ENCODE results near the gene ASPHD2.

The ASPHD2 gene

DNA sequence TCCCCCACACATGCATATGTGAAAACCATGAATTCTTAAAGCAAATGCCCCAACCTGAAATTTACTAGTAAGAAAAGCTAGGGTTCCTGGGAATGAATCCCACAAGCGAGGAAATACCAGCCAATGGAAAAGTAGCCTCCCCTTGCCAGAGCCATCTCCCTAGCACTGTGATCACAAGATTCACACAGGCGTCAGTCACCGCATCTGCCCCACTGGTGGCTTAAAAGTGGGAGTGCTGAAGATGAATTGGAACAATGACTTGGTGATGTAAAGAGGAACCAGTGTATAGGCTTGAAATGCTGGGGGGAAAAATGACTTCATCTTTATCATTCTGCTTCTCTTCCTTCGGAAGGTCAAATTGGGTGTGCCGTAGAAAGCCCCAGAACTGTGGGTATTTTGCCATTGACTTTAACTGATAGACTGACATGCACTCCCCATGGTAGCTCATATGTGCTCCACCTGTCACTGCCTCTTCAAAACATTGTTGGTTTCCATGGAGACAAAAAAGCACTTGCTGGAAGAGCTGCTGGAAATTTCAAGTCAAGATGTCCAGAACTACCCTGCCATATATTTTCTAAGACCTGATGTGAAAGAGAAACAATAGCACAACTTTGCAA, 19.2 kb upstream of the ASPHD2 start:
- Histone ChIP-seq H3K27ac (no peak overlapping the region), H3K36me3 (no peaks in the 10 kb centered on the region), H3K4me2 (0 out of 22 replicates have a peak overlapping the region, but pooled peaks of 1 of the 11 experiments have one; percentile 2), H3K27me3 (no peaks in the 10 kb centered on the region), H3K4me1 (peaks cover 18 to 30% (median 25%) of the 10 kb centered on the region in 10 experiments), H3K9me3 (replicated peaks in 1 of 11) (no peaks in the 10 kb centered on the region), H3K9ac (no peak overlapping the region), H3K4me3 (no peak overlapping the region), H4K20me1 (no peaks in the 10 kb centered on the region)
- no peak for TF ChIP-seq Cebpa-rat (IDR thresholded peaks at IDR 0.05)

DNA sequence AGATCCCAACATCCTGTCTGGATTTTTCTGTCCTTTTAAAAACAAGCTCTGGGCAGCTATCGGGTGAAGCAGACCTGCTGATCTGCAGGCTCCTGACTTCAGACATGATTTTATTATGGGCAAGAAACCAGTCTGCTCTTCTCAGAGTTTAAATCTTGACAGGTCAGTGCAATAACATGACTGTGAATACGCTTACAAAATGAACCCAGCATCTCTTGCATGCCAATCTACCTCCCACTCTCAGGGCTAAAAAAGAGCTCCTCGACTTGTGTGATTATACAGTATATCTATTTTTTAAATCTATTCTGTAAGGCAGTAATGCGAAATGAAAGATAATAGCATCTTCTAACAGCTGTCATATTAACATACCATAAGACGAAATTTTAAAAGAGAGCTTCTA, 18.7 kb upstream of the ASPHD2 start:
- H3K9ac ChIP-seq: no peak overlapping the region
- H3K36me3 ChIP-seq: no peaks in the 10 kb centered on the region
- no peak overlapping the region for H3K4me2 ChIP-seq
- peaks cover 13 to 24% (median 19%) of the 10 kb centered on the region in 10 experiments for H3K4me1 ChIP-seq
- no peak for TF ChIP-seq Cebpa-rat (IDR thresholded peaks at IDR 0.05)
- no peaks in the 10 kb centered on the region for H3K27me3 ChIP-seq
- no peak overlapping the region for H3K4me3 ChIP-seq
- H3K9me3 ChIP-seq (replicated peaks in 1 of 11): no peaks in the 10 kb centered on the region
- no peak overlapping the region for H3K27ac ChIP-seq
- H4K20me1 ChIP-seq: no peaks in the 10 kb centered on the region

- no peak overlapping the region for H3K27ac ChIP-seq
- no peak overlapping the region for H3K9ac ChIP-seq
- no peak for TF ChIP-seq Cebpa-rat (IDR thresholded peaks at IDR 0.05)
- H3K4me2 ChIP-seq: no peak overlapping the region
- H3K4me1 ChIP-seq: peaks cover 0 to 4% (median 0%) of the 10 kb centered on the region in 10 experiments; a peak in 2 of 20 replicates
- H3K4me3 ChIP-seq: no peak overlapping the region
- no peaks in the 10 kb centered on the region for H3K9me3 ChIP-seq (replicated peaks in 1 of 11)
- no peaks in the 10 kb centered on the region for H3K36me3 ChIP-seq
- H4K20me1 ChIP-seq: no peaks in the 10 kb centered on the region
- no peaks in the 10 kb centered on the region for H3K27me3 ChIP-seq
Measured at GRCh38 chr22:26414347-26414746, 14.7 kb upstream of the ASPHD2 start.

GRCh38 chr22:26416256-26416655, 12.8 kb upstream of the ASPHD2 start:
- H4K20me1 ChIP-seq: no peaks in the 10 kb centered on the region
- no peaks in the 10 kb centered on the region for H3K27me3 ChIP-seq
- H3K27ac ChIP-seq: no peak overlapping the region
- no peaks in the 10 kb centered on the region for H3K36me3 ChIP-seq
- H3K4me1 ChIP-seq: 0 out of 20 replicates have a peak, but pooled peaks cover 0 to 3% (median 0%) of the 10 kb centered on the region in 10 experiments
- no peak overlapping the region for H3K9ac ChIP-seq
- no peaks in the 10 kb centered on the region for H3K9me3 ChIP-seq (replicated peaks in 1 of 11)
- no peak for TF ChIP-seq Cebpa-rat (IDR thresholded peaks at IDR 0.05)
- H3K4me2 ChIP-seq: no peak overlapping the region
- no peak overlapping the region for H3K4me3 ChIP-seq

GRCh38 chr22:26416670-26417276, 12.3 kb upstream of the ASPHD2 start:
- Histone ChIP-seq H3K4me2 (no peak overlapping the region), H4K20me1 (no peaks in the 10 kb centered on the region), H3K36me3 (no peaks in the 10 kb centered on the region), H3K27me3 (no peaks in the 10 kb centered on the region), H3K27ac (no peak overlapping the region), H3K9me3 (replicated peaks in 1 of 11) (no peaks in the 10 kb centered on the region), H3K9ac (no peak overlapping the region), H3K4me1 (0 out of 20 replicates have a peak, but pooled peaks cover 0 to under 1% (median 0%) of the 10 kb centered on the region in 10 experiments), H3K4me3 (no peak overlapping the region)
- no peak for TF ChIP-seq Cebpa-rat (IDR thresholded peaks at IDR 0.05)

GRCh38 chr22:26417406-26417805, 11.7 kb upstream of the ASPHD2 start:
- H3K27ac ChIP-seq: no peak overlapping the region
- H3K4me2 ChIP-seq: no peak overlapping the region
- peaks cover under 1 to 5% (median 3%) of the 10 kb centered on the region in 11 experiments; a peak in 15 of 22 replicates for H3K9me3 ChIP-seq (replicated peaks in 1 of 11)

GRCh38 chr22:26418620-26419019, 10.4 kb upstream of the ASPHD2 start:
- H3K9ac ChIP-seq: no peak overlapping the region
- H3K36me3 ChIP-seq: peaks cover 0 to 5% (median 0%) of the 10 kb centered on the region in 11 experiments; a peak in 1 of 22 replicates
- H4K20me1 ChIP-seq: no peaks in the 10 kb centered on the region
- H3K27me3 ChIP-seq: no peaks in the 10 kb centered on the region
- TF ChIP-seq Cebpa-rat (IDR thresholded peaks at IDR 0.05): no peak
- H3K4me3 ChIP-seq: no peak overlapping the region
- H3K4me2 ChIP-seq: no peak overlapping the region
- no peaks in the 10 kb centered on the region for H3K4me1 ChIP-seq
- no peak overlapping the region for H3K27ac ChIP-seq
- peaks cover 13 to 17% (median 15%) of the 10 kb centered on the region in 11 experiments for H3K9me3 ChIP-seq (replicated peaks in 1 of 11)

More at GRCh38 chr22:26417406-26417805, 11.7 kb upstream of the ASPHD2 start:
- Histone ChIP-seq H3K9ac (no peak overlapping the region), H3K4me3 (no peak overlapping the region), H4K20me1 (no peaks in the 10 kb centered on the region), H3K4me1 (no peaks in the 10 kb centered on the region), H3K27me3 (no peaks in the 10 kb centered on the region), H3K36me3 (no peaks in the 10 kb centered on the region)
- no peak for TF ChIP-seq Cebpa-rat (IDR thresholded peaks at IDR 0.05)

- Histone ChIP-seq H3K4me1 (peaks cover 33 to 39% (median 34%) of the 10 kb centered on the region in 10 experiments), H3K27ac (no peak overlapping the region), H3K27me3 (no peaks in the 10 kb centered on the region), H4K20me1 (peaks cover 0 to 15% (median 0%) of the 10 kb centered on the region in 11 experiments; a peak in 5 of 22 replicates), H3K4me3 (no peak overlapping the region), H3K9me3 (replicated peaks in 1 of 11) (peaks cover 15 to 25% (median 18%) of the 10 kb centered on the region in 11 experiments), H3K4me2 (no peak overlapping the region), H3K36me3 (peaks cover 0 to 5% (median 0%) of the 10 kb centered on the region in 11 experiments; a peak in 1 of 22 replicates), H3K9ac (no peak overlapping the region)
- no peak for TF ChIP-seq Cebpa-rat (IDR thresholded peaks at IDR 0.05)
Measured at GRCh38 chr22:26426924-26427323, 2.1 kb upstream of the ASPHD2 start.

DNA sequence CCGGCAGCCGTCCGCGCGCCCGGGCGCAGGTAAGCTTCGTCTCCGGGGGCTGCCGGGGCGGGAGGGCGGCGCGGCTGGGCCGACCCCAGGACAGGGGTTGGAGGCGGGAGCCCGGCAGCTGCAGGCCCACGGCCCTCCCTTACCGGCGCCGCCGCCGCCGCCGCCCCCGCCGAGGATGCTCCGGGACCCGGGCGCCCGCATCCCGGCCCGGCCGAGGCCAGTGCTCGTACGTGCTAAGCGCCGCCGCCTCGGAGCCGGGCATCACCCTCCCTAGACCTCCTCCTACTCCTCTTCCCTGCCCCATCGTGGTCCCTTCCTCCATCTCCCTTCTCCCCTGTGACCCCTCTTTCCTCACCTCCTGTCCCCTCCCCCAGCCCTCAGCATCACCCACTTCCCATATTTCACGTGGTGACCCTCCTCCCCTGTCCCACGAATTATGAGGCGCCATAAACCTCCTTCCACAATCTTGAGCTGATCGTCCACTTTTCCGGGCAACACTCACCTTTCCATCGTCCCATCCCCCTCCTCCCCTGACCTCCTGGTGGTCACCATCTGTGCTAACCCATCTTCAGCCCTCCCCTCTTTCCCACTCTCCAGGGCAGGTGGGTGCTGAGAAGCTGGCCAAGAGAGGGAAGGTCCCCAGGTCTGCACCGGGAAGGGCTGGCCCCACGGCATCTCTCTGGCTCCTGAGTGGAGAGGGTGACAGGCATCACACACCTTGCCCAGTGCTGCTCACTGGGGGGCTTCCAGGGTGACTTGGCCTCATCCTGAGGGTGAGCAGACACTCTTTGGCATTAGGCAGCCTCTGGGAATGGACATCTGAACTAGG, 612 bp downstream of the ASPHD2 start:
- Histone ChIP-seq H3K9me3 (replicated peaks in 1 of 11) (no peaks in the 10 kb centered on the region), H3K27me3 (no peaks in the 10 kb centered on the region), H3K36me3 (peaks cover 13 to 18% (median 16%) of the 10 kb centered on the region in 11 experiments), H4K20me1 (peaks cover 0 to 26% (median 9%) of the 10 kb centered on the region in 11 experiments; a peak in 7 of 22 replicates), H3K27ac (peak overlapping the region; percentile 67 to 97 (median 92); a peak in 21 of 22 replicates), H3K4me3 (peak overlapping the region; percentile 80 to 96 (median 92)), H3K4me2 (peak overlapping the region; percentile 91 to 99 (median 94)), H3K9ac (peak overlapping the region; percentile 84 to 92 (median 90)), H3K4me1 (peaks cover 43 to 65% (median 52%) of the 10 kb centered on the region in 10 experiments)
- TF ChIP-seq Cebpa-rat (IDR thresholded peaks at IDR 0.05): no peak

Data from BLaER1 treated with 17β-estradiol and CSF1 and Interleukin-3, amounts not matched to agents 10 nM and 100 nM (cell line).